ENCODE data around the gene AP1S1.
"Not testable (repeated sequence)": the region's sequence is repeated elsewhere in the genome, so short reads cannot be mapped to it uniquely, and the experiment has no call there.

The AP1S1 gene

DNA sequence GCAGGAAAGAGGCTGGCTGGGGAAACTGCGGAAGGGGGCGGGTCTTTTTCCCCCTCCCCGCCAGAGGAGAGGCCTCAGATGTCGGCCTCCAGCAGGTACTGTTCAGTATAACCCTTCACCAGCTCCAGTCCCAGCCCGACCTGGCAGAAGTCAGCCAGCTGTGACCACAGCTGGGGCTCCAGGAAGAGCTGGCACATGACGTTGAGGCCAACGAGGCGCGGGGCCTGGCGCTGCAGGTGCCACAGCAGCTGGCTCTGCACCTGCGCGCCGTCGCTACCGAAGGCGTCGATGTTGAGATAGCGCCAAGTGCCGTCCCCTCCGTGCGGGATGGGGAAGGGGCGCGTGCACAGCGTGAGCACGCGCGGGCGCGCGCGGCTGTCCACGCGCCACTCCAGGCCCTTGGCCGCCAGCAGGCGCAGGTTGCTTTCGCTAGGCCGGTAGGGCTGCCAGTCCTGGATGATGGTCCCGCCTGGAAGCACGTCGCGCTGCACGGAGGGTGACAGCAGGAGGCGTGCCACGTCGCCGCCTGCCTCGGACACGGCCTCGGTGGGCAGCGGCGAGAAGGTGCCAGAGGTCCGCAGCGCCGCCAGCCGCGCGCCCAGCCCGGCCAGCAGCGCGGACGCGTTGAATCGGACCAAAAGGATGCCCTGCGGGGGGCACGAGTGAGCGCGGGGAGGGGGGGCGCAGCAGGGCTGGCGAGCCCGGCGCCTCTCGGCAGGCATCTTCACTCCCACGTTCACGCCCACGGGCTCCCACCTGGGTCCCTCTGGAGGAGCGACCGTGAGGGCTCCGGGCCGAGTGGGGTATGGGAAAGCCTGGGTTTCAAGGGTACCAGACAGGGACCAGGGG, 18.0 kb downstream of the AP1S1 start:
- no peak for DNase-seq

DNA sequence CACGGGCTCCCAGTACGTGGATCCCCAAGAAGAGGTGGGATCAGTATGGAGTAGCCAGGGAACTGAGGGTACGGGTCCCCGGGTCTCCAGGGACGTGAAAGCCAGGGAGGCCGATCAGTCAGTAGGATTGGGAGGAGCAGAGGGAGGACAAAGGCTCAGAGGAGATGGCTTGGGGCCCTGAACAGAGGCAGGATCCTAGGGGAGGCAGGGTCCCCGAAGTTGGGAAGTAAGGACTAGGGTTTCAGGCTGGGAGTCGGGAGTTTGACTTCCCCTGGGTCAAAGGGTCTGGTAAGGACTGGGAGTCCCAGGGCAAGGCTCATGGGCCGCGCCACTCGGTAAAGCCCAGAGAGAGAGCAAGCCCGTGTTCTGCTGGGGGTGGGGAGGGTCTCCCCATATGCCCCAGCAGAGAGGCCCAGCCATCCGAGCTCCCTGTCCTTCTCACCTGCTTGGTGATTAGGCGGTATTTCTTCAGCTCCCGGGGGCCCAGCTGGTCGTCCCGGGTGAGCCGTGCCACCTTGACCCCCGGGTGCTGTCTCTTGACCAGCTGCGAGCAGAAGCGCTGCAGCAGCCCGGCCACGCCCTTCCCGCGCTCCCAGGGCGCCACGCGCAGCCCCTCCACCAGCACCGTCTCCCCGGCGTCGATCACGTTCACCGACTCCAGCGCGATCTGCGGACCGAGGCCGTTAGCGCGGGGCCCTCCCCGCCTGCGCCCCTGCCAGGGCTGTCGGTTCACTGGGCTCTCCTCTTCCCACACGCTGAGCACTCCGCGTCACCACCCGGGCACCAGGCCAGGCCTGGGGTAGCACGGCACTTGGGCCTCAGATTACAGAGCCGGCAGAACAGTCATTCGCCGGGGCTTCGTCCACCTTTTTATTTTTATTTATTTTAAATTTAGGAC, 18.8 kb downstream of the AP1S1 start:
- DNase-seq, result no peak

DNA sequence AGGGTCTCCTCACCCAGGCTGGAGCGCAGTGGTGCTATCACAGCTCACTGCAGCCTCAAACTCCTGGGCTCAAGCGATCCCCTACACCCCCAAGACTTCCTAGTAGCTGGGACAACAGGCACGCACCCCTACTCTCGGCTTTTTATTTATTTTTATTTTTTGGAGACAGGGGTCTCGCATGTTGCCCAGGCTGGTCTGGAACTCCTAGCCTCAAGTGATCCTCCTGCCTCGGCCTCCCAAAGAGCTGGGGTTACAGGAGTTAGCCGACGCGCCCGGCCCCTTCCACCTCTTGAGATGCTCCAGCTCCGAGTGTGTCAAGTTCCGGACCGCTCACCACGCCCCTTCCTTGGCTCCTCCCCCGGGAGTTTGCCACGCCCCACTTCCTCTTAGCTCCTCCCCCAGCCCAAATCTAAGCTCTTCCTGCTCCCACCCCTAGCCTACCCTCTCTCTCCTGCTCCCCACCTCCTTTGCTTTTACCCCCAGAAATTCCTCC, 19.5 kb downstream of the AP1S1 start:
- DNase-seq, result no peak

DNA sequence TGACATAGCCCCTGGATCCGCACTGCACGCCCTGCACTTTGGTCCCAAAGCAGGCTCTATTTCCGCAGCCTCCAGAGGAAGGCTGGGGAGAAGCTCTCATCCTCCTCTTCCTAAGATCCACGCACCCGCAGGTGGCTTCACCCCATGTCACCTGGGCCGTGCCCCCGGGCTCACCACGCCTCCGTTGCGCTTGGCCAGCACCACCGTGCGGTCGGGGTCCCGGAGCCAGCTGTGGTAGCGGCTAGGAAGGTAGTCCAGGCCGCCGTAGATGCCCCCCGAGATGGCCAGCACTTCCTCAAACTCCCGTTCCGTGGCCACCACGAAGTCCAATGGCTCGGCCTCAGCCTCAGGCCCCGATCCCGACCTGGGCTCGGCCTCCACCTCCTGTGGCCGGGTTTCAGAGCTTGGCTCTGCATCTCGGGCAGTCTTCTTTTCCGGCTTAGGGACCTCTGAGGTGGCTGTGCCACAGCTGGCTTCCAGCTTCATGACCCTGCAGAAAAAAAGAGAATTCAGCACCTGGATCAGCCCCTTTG, 20.1 kb downstream of the AP1S1 start:
- no peak for DNase-seq

DNA sequence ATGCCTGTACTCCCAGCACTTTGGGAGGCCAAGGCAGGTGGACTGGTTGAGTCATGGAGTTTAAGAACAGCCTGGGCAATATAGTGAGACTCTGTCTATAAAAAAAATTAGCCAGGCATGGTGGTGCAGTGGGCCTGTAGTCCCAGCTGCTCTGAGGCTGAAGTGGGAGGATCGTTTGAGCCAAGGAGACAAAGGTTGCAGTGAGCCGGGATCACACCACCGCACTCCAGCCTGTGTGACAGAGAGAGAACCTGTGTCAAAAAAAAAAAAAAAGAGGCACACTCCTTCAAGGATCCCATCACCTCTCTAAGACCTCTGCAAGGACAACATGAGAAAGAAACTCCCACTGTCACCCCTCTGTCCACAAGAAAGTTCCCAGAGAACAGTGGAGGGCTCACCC, 21.4 kb downstream of the AP1S1 start:
- no peak for DNase-seq

DNA sequence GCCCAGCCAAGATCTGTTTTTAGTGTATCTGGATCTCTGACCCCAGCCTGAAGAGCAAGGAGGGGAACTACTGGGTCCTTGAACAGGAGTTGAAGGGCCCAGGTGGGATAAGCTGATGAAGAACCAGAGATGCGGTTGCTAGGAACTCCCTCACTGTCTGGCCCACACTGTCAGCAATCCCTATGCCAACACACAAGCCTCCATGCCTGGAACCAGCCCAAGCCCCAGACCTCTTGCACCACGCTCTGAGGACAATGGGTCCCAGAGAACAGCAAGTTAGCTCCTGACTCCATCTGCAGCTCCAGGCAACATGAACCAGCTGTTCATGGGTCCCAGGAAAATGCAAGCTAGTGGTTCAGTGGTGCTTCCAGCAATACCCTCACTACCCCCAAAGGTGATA, 23.4 kb downstream of the AP1S1 start:
- no peak for DNase-seq

DNA sequence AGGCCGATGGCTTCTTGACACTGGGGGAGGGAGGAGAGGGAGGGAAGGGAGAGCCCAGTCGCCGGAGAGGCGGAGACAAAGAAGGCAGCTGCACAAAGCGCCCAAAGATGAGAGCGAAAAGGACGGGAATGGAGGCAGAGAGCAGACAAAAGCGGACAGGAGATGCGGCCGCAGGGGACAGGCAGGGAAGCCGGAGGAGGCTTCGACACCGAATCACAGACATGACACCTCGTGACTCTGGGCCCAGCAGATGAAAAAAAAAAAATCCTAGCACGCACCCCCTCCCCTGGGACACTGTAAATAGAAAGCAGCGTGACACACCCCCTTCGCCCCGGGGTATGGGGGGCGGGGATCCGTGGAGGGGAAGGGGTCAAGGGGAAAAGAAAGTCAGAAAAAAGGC, 24.8 kb downstream of the AP1S1 start:
- no peak for DNase-seq

DNA sequence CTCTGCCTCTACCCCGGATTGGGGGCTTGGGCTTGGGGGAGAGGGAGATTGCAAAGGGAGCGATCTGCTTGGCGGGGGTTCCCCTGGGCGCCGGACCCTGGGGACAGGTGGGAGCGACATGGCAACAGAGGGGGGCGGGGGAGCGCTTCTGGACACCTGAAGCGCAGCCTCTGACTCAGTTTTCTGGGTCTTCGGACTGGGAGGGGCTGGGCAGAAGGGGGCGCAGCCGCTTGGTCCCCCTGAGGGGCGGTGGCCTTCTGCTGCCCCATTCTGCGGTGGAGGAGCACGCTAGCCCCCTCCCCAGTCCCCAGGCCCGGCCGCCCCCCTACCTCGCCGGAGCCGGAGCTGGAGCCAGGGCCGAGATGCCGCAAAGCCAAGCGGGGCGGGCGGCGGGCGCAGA, 25.4 kb downstream of the AP1S1 start:
- DNase-seq, result no peak

DNA sequence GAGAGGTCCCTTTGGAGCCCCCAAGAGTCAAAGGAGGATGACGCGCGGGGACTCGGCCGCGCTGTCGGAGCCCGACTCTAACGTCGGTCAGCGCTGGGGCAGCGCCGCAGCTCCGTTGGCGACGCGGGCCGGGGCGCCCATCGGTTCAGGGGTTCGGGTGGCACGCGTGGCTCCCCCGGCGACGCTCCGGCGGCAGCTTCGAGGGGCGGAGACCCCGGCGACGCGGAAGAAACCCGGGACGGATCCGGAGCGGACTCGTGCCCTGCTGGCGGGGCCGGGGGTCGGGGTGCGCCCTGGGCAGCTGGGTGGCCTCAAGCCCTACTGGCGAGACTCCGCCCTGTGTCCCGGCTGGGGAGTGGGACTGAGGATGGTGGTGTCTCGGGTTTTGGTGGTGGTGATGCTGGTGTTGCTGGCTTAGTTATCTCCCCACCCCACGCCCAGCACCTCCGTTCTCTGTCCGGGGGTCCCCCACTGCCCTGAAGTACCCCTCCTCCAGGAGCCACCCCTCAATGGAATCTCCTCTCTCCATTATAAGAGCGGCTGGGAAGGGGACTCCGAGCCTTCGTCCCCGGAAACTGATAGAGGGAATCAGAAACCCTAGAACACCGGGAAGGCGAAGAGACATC, 26.0 kb downstream of the AP1S1 start, which contains the start of gene NAT16:
TSS of gene NAT16 (minus strand) at position 164 of the 626 bp plus-strand sequence. CDS start 5,486 bp downstream, outside the sequence.
- DNase-seq, result no peak

DNA sequence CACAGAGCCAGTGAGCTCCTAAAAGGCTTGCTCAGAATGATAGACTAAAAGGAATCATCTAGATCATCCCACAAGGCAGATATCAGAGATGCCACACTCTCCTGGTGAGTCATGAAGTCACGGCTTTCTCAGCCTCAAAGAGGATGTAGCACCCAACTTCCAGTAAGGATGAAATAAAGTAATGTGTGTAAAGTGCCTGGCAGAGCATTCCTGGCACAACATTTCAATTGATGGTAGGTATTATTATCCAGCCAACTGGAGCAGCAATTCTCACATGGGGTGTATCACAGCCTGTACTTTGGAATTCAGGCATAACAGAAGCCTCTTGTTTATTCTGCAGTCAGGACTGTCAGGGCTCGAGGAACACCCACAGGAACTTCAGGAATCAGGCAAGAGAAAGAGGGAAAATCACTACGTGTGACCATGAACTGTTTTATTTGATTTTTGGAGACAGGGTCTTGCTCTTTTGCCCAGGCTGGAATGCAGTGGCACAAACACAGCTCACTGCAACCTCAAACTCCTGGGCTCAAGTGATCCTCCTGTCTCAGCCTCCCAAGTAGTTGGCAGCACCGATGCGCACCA, 31.1 kb downstream of the AP1S1 start:
- no peak for DNase-seq

DNA sequence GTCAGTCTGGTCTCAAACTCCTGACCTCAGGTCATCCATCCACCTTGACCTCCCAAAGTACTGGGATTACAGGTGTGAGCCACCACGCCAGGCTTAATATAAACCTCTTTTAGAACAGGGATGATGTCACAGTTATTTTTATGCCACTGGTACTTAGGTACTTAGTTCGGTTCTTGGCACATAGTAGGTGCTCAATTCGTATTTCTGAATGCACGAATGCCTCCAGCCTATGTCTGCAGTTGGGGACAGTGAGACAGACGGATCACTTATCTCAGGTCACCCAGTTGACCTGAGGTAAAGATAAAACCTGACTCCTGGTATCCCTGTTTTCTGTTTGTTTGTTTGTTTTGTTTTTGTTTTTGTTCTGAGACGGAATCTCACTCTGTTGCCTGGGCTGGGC, 31.9 kb downstream of the AP1S1 start:
- DNase-seq, result no peak

DNA sequence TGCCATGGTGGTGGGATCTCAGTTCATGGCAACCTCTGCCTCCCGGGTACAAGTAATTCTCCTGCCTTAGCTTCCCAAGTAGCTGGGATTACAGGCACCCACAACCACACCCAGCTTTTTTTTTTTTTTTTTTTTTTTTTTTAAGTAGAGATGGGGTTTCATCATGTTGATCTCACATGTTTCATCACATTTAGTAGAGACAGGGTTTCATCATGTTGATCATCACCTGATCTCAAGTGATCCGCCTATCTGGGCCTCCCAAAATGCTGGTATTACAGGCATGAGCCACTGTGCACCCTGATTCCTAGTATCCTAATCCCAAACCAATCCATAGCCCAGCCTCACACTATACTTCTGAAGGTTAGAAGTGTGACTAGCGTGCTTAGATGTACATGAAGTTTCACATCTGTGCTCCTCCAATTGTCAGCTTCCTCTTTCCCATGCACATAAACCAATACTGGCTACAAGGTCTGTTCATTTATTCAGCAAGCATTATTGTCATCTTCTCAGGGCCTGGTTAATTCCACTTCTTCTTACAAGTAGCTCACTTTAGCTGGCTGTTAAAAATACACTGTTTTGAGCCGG, 32.7 kb downstream of the AP1S1 start:
- DNase-seq, result peak; percentile 76

DNA sequence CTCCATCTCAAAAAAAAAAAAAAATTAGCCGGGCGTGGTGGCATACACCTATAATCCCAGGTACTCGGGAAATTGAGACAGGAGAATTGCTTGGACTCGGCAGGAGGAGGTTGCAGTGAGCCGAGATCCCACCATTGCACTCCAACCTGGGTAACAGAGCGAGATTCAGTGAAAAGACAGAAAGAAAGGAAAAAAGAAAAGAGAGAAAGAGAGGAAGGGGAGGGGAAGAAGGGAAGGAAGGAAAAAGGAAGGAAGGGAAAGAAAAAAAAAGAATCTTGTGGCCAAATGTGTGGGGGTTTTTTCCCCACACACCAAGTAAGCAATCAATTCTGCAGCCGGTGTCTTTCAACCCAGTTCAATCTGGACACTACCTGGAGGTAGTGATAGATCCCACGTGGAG, 34.8 kb downstream of the AP1S1 start:
- DNase-seq, result no peak

DNA sequence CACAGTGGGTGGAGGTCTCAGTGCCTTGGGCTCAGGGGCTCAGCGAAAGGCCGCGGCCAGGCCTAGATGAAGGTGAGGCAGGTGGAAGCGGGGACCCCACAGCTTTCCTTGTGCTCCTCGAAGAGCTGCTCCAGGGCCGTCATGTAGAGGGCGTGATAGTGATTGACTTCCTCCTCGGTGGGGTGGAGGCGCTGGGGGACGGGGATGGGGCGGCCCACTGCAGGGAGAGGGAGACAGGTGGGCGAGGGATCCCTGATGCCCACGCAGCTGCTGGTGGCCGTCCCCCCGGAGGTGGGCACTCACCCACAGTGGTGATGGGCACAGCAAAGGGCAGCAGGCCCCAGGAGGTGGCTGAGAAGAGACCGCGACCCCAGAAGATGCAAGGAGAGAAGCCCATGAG, 41.6 kb downstream of the AP1S1 start:
- no peak for DNase-seq

DNA sequence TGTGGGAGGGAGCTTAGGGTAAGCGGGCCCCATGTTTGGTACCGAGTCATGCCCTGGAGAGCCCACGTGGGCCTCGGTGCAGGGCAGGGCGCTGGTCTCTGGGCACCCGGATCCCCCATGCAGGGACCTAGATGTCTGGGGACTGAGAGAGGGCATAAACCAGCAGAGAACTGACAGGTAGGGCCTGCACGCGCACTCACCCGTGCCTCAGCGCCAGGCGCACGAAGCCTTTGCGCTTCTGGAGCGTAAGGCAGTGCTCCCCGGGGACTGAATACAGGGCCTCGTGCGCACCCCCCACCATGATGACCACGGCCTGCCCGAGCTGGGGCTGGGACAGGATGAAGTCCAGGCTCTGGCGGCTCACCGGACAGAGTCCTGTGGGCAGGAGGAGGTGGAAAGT, 43.7 kb downstream of the AP1S1 start:
- DNase-seq, result no peak

DNA sequence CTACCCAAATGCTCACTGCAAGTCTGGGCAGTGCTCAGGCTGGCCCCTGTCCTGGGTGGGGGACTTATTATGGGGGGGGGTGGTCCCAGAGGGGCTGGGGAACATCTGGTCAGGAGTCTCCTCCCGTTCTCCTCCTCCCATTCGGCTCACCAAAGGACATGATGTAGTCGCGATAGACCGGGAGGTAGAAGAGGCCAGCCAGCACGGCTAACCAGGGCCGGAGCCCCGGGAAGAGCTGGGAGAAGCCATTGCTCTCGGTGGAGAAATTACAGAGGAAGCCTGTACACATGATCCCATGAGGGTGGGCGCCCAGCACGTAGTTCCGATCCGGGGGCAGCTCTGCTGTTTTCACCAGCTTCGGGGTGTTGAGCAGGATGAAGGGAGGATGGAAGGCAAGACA, 44.2 kb downstream of the AP1S1 start:
- DNase-seq, result no peak

DNA sequence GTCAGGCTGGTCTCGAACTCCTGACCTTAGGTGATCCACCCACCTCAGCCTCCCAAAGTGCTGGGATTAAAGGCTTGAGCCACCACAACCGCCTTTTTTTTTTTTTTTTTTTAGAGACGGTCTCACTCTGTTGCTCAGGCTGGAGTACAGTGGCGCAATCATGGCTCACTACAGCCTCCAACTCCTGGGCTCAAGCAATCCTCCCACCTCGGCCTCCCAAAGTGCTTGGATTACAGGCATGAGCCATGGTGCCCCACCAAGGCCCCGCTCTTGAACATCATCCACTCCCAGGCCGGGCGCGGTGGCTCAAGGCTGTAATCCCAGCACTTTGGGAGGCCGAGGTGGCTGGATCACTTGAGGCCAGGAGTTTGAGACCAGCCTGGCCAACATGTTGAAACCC, 45.2 kb downstream of the AP1S1 start:
- DNase-seq, result not testable (repeated sequence)

DNA sequence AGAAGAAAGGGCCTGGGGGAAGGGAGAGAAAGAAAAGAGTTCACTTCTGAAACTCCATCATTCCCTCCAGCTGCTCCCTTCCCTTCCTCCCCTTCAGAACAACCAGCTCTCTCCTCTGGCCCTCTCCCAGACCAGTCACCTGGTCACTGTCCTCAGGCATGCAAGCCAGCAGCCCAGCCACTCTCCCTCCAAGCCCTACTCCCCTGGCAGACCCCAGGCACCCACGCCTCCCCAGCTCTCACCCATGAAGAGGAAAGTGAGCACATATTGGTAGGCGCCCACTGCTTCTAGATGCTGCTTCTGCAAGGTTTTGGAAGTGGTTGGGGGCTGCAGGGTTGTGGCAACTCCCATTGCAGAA, 46.2 kb downstream of the AP1S1 start:
- DNase-seq, result no peak

DNA sequence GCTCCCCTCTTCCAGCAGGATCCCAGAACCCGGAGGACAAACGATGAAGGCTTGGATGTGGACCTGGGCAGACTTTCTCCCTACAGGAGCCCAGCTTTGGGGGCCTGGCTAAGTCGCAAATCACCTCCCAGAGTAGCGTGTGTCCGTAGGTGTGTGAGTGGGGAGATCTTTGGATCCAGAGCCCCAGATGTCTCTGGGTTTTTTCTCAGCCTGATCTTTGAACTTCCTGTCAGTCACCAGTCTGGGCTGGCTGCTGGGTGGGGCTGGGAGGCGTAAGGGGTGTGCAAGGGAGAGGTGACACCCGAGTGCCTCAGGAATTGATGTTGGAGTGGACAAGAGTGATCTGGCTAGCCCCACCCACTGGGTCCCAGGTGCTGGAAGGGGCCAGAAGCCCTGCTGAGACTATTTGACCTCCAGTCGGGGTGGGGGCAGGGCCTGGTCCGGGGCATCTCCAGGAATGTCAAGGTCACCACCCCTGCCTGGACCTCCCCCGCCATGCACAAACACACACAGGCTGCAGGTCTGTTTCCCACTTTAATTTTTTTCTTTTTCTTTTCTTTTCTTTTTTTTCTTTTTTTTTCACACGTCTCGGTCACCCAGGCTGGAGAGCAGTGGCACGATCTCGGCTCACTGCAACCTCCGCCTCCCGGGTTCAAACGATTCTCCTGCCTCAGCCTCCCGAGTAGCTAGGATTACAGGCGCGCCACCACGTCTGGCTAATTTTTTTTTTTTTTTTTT, 46.8 kb downstream of the AP1S1 start, which contains the start of gene MOGAT3:
TSS of gene MOGAT3 (minus strand) at position 175 of the 738 bp plus-strand sequence. CDS start 182 bp downstream, outside the sequence.
- no peak for DNase-seq

DNA sequence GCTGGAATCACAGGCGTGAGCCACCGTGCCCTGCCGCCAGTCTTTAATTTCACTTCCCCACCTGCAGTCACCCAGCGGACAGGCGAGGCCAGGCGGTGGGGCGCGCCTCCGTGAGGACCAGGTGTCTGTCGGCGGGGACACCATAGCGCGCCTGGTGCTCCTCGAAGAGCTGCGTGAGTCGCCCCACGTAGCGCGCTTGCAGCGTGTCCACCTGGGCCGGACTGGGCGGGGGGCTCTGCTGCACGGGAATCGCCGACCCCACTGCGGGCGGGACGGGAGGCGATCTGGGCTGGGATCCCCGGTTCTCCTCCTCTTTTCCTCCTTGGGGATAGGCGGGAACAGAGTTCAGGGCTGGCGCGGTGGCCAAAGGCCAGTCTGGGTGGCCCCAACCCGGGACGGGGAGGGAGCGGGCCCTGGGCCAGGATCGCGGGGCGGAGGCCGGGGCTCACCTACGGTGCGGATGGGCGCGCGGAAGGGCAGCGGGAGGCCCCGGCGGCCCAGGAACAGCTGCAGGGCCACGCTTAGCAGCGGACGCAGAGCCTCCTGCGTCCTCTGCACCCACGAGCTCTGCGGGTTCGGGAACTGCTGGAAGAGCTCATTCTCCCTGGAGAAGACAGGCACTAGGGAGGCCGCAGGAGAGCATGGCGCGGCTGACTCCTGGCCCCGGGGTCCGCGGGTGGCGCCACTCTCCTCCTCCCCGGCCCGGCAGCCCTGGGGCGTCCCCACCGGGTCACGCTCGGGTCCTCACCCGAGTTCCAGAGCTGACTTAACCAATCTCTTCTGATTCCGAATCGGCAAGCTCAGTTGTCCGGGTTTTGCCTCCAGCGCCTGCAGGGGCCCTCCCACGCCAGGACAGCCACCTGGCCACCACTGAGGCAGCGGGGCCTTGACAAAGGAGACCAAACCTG, 47.7 kb downstream of the AP1S1 start:
- no peak for DNase-seq

DNA sequence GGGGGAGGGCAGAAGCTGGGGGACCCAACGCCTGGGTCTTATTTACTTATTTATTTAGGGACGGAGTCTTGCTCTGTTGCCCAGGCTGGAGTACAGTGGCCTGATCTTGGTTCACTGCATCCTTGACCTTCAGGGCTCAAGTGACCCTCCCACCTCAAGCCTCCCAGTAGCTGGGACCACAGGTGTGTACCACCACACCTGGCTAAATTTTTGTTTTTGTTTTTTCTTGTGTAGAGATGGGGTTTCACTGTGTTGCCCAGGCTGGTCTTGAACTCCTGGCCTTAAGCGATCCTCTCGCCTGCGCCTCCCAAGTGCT, 48.3 kb downstream of the AP1S1 start:
- DNase-seq, result no peak

Data from SIG-M5 (cell line).